HEK293 (cell line): ENCODE results near the gene KRT8.

Experiments
- SP7 ChIP-seq: fragments of 450-650 bp; formaldehyde crosslinking; IDR thresholded peaks from 2 replicates; pipeline ENCODE4 v1.5.1; 2016; ENCODE audit warnings: missing biosample characterization, missing genetic modification characterization
- TCF7L2 ChIP-seq: IDR thresholded peaks from 2 replicates; pipeline ENCODE4 v1.6.1; 2011; ENCODE audit warnings: low read depth, mild to moderate bottlenecking, inconsistent platforms, low read length, moderate library complexity, borderline replicate concordance
- ZFP37 ChIP-seq: fragments of 450-650 bp; formaldehyde crosslinking; IDR thresholded peaks from 2 replicates; pipeline ENCODE4 v1.5.1; 2016; ENCODE audit warnings: missing biosample characterization, missing genetic modification characterization

- TF ChIP-seq ZFP37: no peak
- TF ChIP-seq TCF7L2: no peak
- TF ChIP-seq SP7: no peak
Observed at GRCh38 chr12:52924764-52925716, 20.2 kb upstream of the KRT8 start.
